Lower lobe of right lung (tissue), 2 donors: ENCODE measurements around the gene RAET1E. TPM values are rescaled to one million over a fixed set of nuclear protein-coding genes. Genes with fewer than 3 reads are reported as not detected.
A peak's percentile ranks its signal among the peaks of the same experiment; 100 is the strongest.

Source experiments
- ATAC-seq, 2 donors: fragments of 200-7000 bp; cut with Tn5 transposase; one replicate each; pipeline ENCODE4 v1.9.1; 2020 to 2022; ENCODE audit warnings: mild to moderate bottlenecking in 2 of 2, moderate library complexity in 2 of 2
- DNase-seq: peaks from one replicate; pipeline ENCODE4 v3.0.0-alpha.2; 2020
- H3K27ac ChIP-seq: fragments of 200-600 bp; one replicate; pipeline ENCODE4 v1.8.0; 2022
- H3K27me3 ChIP-seq: fragments of 200-600 bp; one replicate; pipeline ENCODE4 v1.8.0; 2022; ENCODE audit warnings: low read depth
- H3K36me3 ChIP-seq: fragments of 200-600 bp; one replicate; pipeline ENCODE4 v1.8.0; 2022; ENCODE audit warnings: mild to moderate bottlenecking
- H3K4me1 ChIP-seq: fragments of 200-600 bp; one replicate; pipeline ENCODE4 v1.8.0; 2022
- H3K4me3 ChIP-seq: fragments of 200-600 bp; one replicate; pipeline ENCODE4 v1.8.0; 2022; ENCODE audit warnings: mild to moderate bottlenecking
- H3K9me3 ChIP-seq: fragments of 200-600 bp; one replicate; pipeline ENCODE4 v1.8.0; 2022
- CTCF ChIP-seq: fragments of 200-600 bp; IDR thresholded peaks from one replicate; pipeline ENCODE4 v1.8.0; 2022; ENCODE audit warnings: antibody characterized with exemption, mild to moderate bottlenecking
- intact Hi-C: fragments of 100-400 bp; cut with DNase I; formaldehyde crosslinking; loops from one replicate; pipeline ENCODE4 v1.11.0; 2022
- total RNA-seq: library from RNA; stranded (reverse); fragmentation: NEBNext Ultra II Directional; extraction: Animal tissue kit (Norgen Biotek cat#: 25700); gene quantifications from one replicate; pipeline ENCODE4 v1.2.1, GENCODE V29; 2021
- donor health status: DM: no; HTN: yes; CAD: no; lungs with severe emphysema.

Gene RAET1E
- total RNA-seq, 1 donor from 2014 or later, result not detected

- intact Hi-C loops, result no loop called here
- Histone ChIP-seq H3K4me1 (peaks cover 24% of the 10 kb centered on the region), H3K27ac (no peak overlapping the region), H3K27me3 (peaks cover 94% of the 10 kb centered on the region), H3K9me3 (no peaks in the 10 kb centered on the region), H3K4me3 (no peak overlapping the region), H3K36me3 (no peaks in the 10 kb centered on the region)
- ATAC-seq, result no peak
- no peak for DNase-seq
- no peak for TF ChIP-seq CTCF
These were observed 38.8 kb upstream of the RAET1E start for GRCh38 chr6:149936743-149937142.

- Histone ChIP-seq H3K27ac (no peak overlapping the region), H3K4me3 (no peak overlapping the region), H3K27me3 (peaks cover 94% of the 10 kb centered on the region), H3K36me3 (no peaks in the 10 kb centered on the region), H3K9me3 (no peaks in the 10 kb centered on the region), H3K4me1 (peaks cover 14% of the 10 kb centered on the region)
- ATAC-seq (no peak), DNase-seq (no peak)
- TF ChIP-seq CTCF, result no peak
- intact Hi-C loops, result no loop called here
These were observed 37.8 kb upstream of the RAET1E start for GRCh38 chr6:149935668-149936067.

GRCh38 chr6:149935246-149935645, 37.3 kb upstream of the RAET1E start:
- DNase-seq, result no peak
- no peaks in the 10 kb centered on the region for H3K36me3 ChIP-seq
- no peak overlapping the region for H3K27ac ChIP-seq
- H3K4me1 ChIP-seq, result peaks cover 14% of the 10 kb centered on the region
- TF ChIP-seq CTCF, result no peak
- no peak overlapping the region for H3K4me3 ChIP-seq
- no peaks in the 10 kb centered on the region for H3K9me3 ChIP-seq
- intact Hi-C loops, result no loop called here
- ATAC-seq, result no peak
- peaks cover 90% of the 10 kb centered on the region for H3K27me3 ChIP-seq

- ATAC-seq (peak; percentile 78 to 79), DNase-seq (no peak)
- H3K36me3 ChIP-seq, result no peaks in the 10 kb centered on the region
- no peak overlapping the region for H3K27ac ChIP-seq
- no peaks in the 10 kb centered on the region for H3K9me3 ChIP-seq
- no peak overlapping the region for H3K4me3 ChIP-seq
- intact Hi-C loops, result loop anchor here (5.0 kb wide), 1 partner anchor 83 kb away; no protein-coding TSS in a partner anchor
- TF ChIP-seq CTCF, result peak; percentile 89
- peaks cover 14% of the 10 kb centered on the region for H3K4me1 ChIP-seq
- H3K27me3 ChIP-seq, result peaks cover 85% of the 10 kb centered on the region
These were observed 36.6 kb upstream of the RAET1E start for GRCh38 chr6:149934249-149935156.

GRCh38 chr6:149933461-149933860, 35.5 kb upstream of the RAET1E start:
- no peaks in the 10 kb centered on the region for H3K9me3 ChIP-seq
- H3K4me3 ChIP-seq, result no peak overlapping the region
- no peaks in the 10 kb centered on the region for H3K36me3 ChIP-seq
- peaks cover 83% of the 10 kb centered on the region for H3K27me3 ChIP-seq
- H3K27ac ChIP-seq, result no peak overlapping the region
- ATAC-seq (no peak), DNase-seq (no peak)
- intact Hi-C loops, result loop anchor here (5.0 kb wide), 1 partner anchor 84 kb away; no protein-coding TSS in a partner anchor
- no peak for TF ChIP-seq CTCF
- H3K4me1 ChIP-seq, result peaks cover 6% of the 10 kb centered on the region
